Endometrial microvascular endothelial cells (primary cell): ENCODE results near the gene DPYSL5. TPM values are rescaled to one million over a fixed set of nuclear protein-coding genes. Genes with fewer than 3 reads are reported as not detected.

Source experiments
- total RNA-seq: library from RNA; depleted of rRNA; stranded (reverse); fragments of >200 nt; gene quantifications from one replicate; pipeline ENCODE4 v1.2.3, GENCODE V29; 2015; ENCODE audit errors: inconsistent ontology term

Gene DPYSL5
- total RNA-seq, 1 donor from 2014 or later: not detected

Other genes with a start within 250 kb of the DPYSL5 start
- gene CIB4, start 206.8 kb upstream of the DPYSL5 start, total RNA-seq: not detected
- gene KCNK3, start 155.4 kb upstream of the DPYSL5 start, total RNA-seq: not detected
- gene SLC35F6, start 83.8 kb upstream of the DPYSL5 start, total RNA-seq: 49.4 TPM
- 11.5 TPM for gene CENPA, start 62.1 kb upstream of the DPYSL5 start, total RNA-seq
- 2.6 TPM for gene MAPRE3, start 122.5 kb downstream of the DPYSL5 start, total RNA-seq
- 50.4 TPM for gene TMEM214, start 184.8 kb downstream of the DPYSL5 start, total RNA-seq
- gene AGBL5, start 203.5 kb downstream of the DPYSL5 start, total RNA-seq: 13.2 TPM
- 378 TPM for gene OST4, start 223.5 kb downstream of the DPYSL5 start, total RNA-seq
- gene EMILIN1, start 230.5 kb downstream of the DPYSL5 start, total RNA-seq: 1.5 TPM
- gene KHK, start 238.6 kb downstream of the DPYSL5 start, total RNA-seq: 4.6 TPM